H1 (cell line): ENCODE data around the gene ITPK1. TPM values are rescaled to one million over a fixed set of nuclear protein-coding genes. Genes with fewer than 3 reads are reported as not detected.

Experiments used
- EZH2 ChIP-seq: fragments of 200-600 bp; sonication (generic); IDR thresholded peaks from 2 replicates; pipeline ENCODE4 v1.7.1; 2012; ENCODE audit warnings: low read depth, mild to moderate bottlenecking, moderate library complexity, low read length, inconsistent platforms; ENCODE audit not compliant: severe bottlenecking
- polyA plus RNA-seq, 7 experiments: library from polyadenylated mRNA; depleted of rRNA in 3 of 7; stranded (reverse) in 5 of 7; unstranded in 2 of 7; fragments of >200 nt in 5 of 7; fragments of 200-250 nt in 2 of 7; gene quantifications; 1 replicate in 5 of 7; 2 replicates in 1 of 7; 4 replicates in 1 of 7; pipeline versions ENCODE4 v1.2.1 to v1.2.3, GENCODE V29; 2011 to 2013; ENCODE audit warnings: missing spikeins in 2 of 7, mixed read lengths in 2 of 7
- total RNA-seq: library from RNA; stranded (reverse); fragmentation: NEBNext Ultra II Directional; extraction: Animal tissue kit (Norgen Biotek cat#: 25700); gene quantifications from 2 replicates; pipeline ENCODE4 v1.2.1, GENCODE V29; 2021

The ITPK1 gene
- total and polyA plus RNA-seq, 2 of the 8 experiments (the other 6 are each of a cell fraction or from before 2014, with no cell fraction given): 108 to 143 TPM

GRCh38 chr14:92990456-92991430 lies 125.0 kb downstream of the ITPK1 start (continued):
- TF ChIP-seq EZH2: no peak
